Measurements from ENCODE around the gene CHAT.

Gene CHAT

GRCh38 chr10:49608166-49609005, 5.5 kb upstream of the CHAT start:
- no peaks in the 10 kb centered on the region for H3K4me1 ChIP-seq (ENCODE audit: control insufficient read depth, insufficient read depth, low read length)
- DNase-seq (ENCODE audit: low read depth): no peak
- H3K9ac ChIP-seq (ENCODE audit: low read length): no peak overlapping the region
- peaks cover 5% of the 10 kb centered on the region for H3K9me3 ChIP-seq (ENCODE audit: control insufficient read depth, low read length)
- no peak overlapping the region for H3K4me3 ChIP-seq (ENCODE audit: low read length)
- H3K36me3 ChIP-seq (ENCODE audit: control insufficient read depth, insufficient read depth, low read length, severe bottlenecking): no peaks in the 10 kb centered on the region
- peaks cover 50% of the 10 kb centered on the region for H3K27me3 ChIP-seq (replicated peaks; ENCODE audit: control insufficient read depth, insufficient read depth, low read length)

- Histone ChIP-seq H3K9me3 (ENCODE audit: control insufficient read depth, low read length) (peaks cover 5% of the 10 kb centered on the region), H3K4me1 (ENCODE audit: control insufficient read depth, insufficient read depth, low read length) (no peaks in the 10 kb centered on the region), H3K27me3 (replicated peaks; ENCODE audit: control insufficient read depth, insufficient read depth, low read length) (peaks cover 55% of the 10 kb centered on the region), H3K4me3 (ENCODE audit: low read length) (no peak overlapping the region), H3K9ac (ENCODE audit: low read length) (no peak overlapping the region), H3K36me3 (ENCODE audit: control insufficient read depth, insufficient read depth, low read length, severe bottlenecking) (no peaks in the 10 kb centered on the region)
- no peak for DNase-seq (ENCODE audit: low read depth)
These were observed 4.9 kb upstream of the CHAT start for GRCh38 chr10:49609006-49609282.

GRCh38 chr10:49609283-49610113, 4.3 kb upstream of the CHAT start:
- no peaks in the 10 kb centered on the region for H3K36me3 ChIP-seq (ENCODE audit: control insufficient read depth, insufficient read depth, low read length, severe bottlenecking)
- H3K9ac ChIP-seq (ENCODE audit: low read length): no peak overlapping the region
- no peak overlapping the region for H3K4me3 ChIP-seq (ENCODE audit: low read length)
- no peak for DNase-seq (ENCODE audit: low read depth)
- peaks cover 57% of the 10 kb centered on the region for H3K27me3 ChIP-seq (replicated peaks; ENCODE audit: control insufficient read depth, insufficient read depth, low read length)
- no peaks in the 10 kb centered on the region for H3K4me1 ChIP-seq (ENCODE audit: control insufficient read depth, insufficient read depth, low read length)
- peaks cover 5% of the 10 kb centered on the region for H3K9me3 ChIP-seq (ENCODE audit: control insufficient read depth, low read length)

GRCh38 chr10:49610114-49610457, 3.8 kb upstream of the CHAT start, which contains the start of gene SLC18A3:
TSS of gene SLC18A3 (plus strand) at chr10:49610310. CDS start at chr10:49610741, 431 bp downstream.
- no peaks in the 10 kb centered on the region for H3K4me1 ChIP-seq (ENCODE audit: control insufficient read depth, insufficient read depth, low read length)

GRCh38 chr10:49610458-49611165, 3.2 kb upstream of the CHAT start:
- Histone ChIP-seq H3K4me3 (ENCODE audit: low read length) (no peak overlapping the region), H3K27me3 (replicated peaks; ENCODE audit: control insufficient read depth, insufficient read depth, low read length) (peaks cover 64% of the 10 kb centered on the region), H3K9me3 (ENCODE audit: control insufficient read depth, low read length) (peaks cover 5% of the 10 kb centered on the region), H3K9ac (ENCODE audit: low read length) (no peak overlapping the region), H3K4me1 (ENCODE audit: control insufficient read depth, insufficient read depth, low read length) (no peaks in the 10 kb centered on the region), H3K36me3 (ENCODE audit: control insufficient read depth, insufficient read depth, low read length, severe bottlenecking) (no peaks in the 10 kb centered on the region)
- no peak for DNase-seq (ENCODE audit: low read depth)

More at GRCh38 chr10:49610114-49610457, 3.8 kb upstream of the CHAT start, which contains the start of gene SLC18A3:
- no peak within 1 kb of the TSS for H3K4me3 ChIP-seq (ENCODE audit: low read length)
- no peak within 1 kb of the TSS for H3K9ac ChIP-seq (ENCODE audit: low read length)
- peak; percentile 31 for DNase-seq (ENCODE audit: low read depth)
- peaks cover 60% of the 10 kb centered on the region for H3K27me3 ChIP-seq (replicated peaks; ENCODE audit: control insufficient read depth, insufficient read depth, low read length)
- H3K9me3 ChIP-seq (ENCODE audit: control insufficient read depth, low read length): peaks cover 5% of the 10 kb centered on the region
- no peaks in the 10 kb centered on the region for H3K36me3 ChIP-seq (ENCODE audit: control insufficient read depth, insufficient read depth, low read length, severe bottlenecking)

- no peak for DNase-seq (ENCODE audit: low read depth)
- H3K4me3 ChIP-seq (ENCODE audit: low read length): no peak overlapping the region
- H3K9me3 ChIP-seq (ENCODE audit: control insufficient read depth, low read length): peaks cover 5% of the 10 kb centered on the region
- no peaks in the 10 kb centered on the region for H3K36me3 ChIP-seq (ENCODE audit: control insufficient read depth, insufficient read depth, low read length, severe bottlenecking)
- no peak overlapping the region for H3K9ac ChIP-seq (ENCODE audit: low read length)
- H3K27me3 ChIP-seq (replicated peaks; ENCODE audit: control insufficient read depth, insufficient read depth, low read length): peaks cover 69% of the 10 kb centered on the region
- H3K4me1 ChIP-seq (ENCODE audit: control insufficient read depth, insufficient read depth, low read length): no peaks in the 10 kb centered on the region
These were observed 2.5 kb upstream of the CHAT start for GRCh38 chr10:49611166-49611815.

GRCh38 chr10:49611816-49612512, 1.9 kb upstream of the CHAT start:
- DNase-seq (ENCODE audit: low read depth): no peak
- Histone ChIP-seq H3K27me3 (replicated peaks; ENCODE audit: control insufficient read depth, insufficient read depth, low read length) (peaks cover 74% of the 10 kb centered on the region), H3K4me1 (ENCODE audit: control insufficient read depth, insufficient read depth, low read length) (no peaks in the 10 kb centered on the region), H3K4me3 (ENCODE audit: low read length) (no peak overlapping the region), H3K36me3 (ENCODE audit: control insufficient read depth, insufficient read depth, low read length, severe bottlenecking) (no peaks in the 10 kb centered on the region), H3K9ac (ENCODE audit: low read length) (no peak overlapping the region), H3K9me3 (ENCODE audit: control insufficient read depth, low read length) (peaks cover 5% of the 10 kb centered on the region)

- Histone ChIP-seq H3K4me1 (ENCODE audit: control insufficient read depth, insufficient read depth, low read length) (no peaks in the 10 kb centered on the region), H3K4me3 (ENCODE audit: low read length) (no peak overlapping the region), H3K9ac (ENCODE audit: low read length) (no peak overlapping the region), H3K36me3 (ENCODE audit: control insufficient read depth, insufficient read depth, low read length, severe bottlenecking) (no peaks in the 10 kb centered on the region), H3K9me3 (ENCODE audit: control insufficient read depth, low read length) (peaks cover 5% of the 10 kb centered on the region), H3K27me3 (replicated peaks; ENCODE audit: control insufficient read depth, insufficient read depth, low read length) (peaks cover 72% of the 10 kb centered on the region)
- no peak for DNase-seq (ENCODE audit: low read depth)
These were observed 1.2 kb upstream of the CHAT start for GRCh38 chr10:49612513-49613164.

- H3K9ac ChIP-seq (ENCODE audit: low read length): no peak overlapping the region
- no peak overlapping the region for H3K4me3 ChIP-seq (ENCODE audit: low read length)
- peaks cover 5% of the 10 kb centered on the region for H3K9me3 ChIP-seq (ENCODE audit: control insufficient read depth, low read length)
- H3K27me3 ChIP-seq (replicated peaks; ENCODE audit: control insufficient read depth, insufficient read depth, low read length): peaks cover 72% of the 10 kb centered on the region
- no peaks in the 10 kb centered on the region for H3K36me3 ChIP-seq (ENCODE audit: control insufficient read depth, insufficient read depth, low read length, severe bottlenecking)
- H3K4me1 ChIP-seq (ENCODE audit: control insufficient read depth, insufficient read depth, low read length): no peaks in the 10 kb centered on the region
- no peak for DNase-seq (ENCODE audit: low read depth)
These were observed 514 bp upstream of the CHAT start for GRCh38 chr10:49613165-49613881.
